Non-pigmented ciliary epithelial cell (primary cell): ENCODE results near the gene FAM187B.
"Not testable (repeated sequence)": the region's sequence is repeated elsewhere in the genome, so short reads cannot be mapped to it uniquely, and the experiment has no call there.

Experiments
- DNase-seq: peaks from one replicate; pipeline ENCODE4 v3.0.0-alpha.2; 2010; ENCODE audit warnings: low read depth

FAM187B gene

GRCh38 chr19:35236638-35237400 lies 8.3 kb upstream of the FAM187B start:
- no peak for DNase-seq

- no peak for DNase-seq
Measured at GRCh38 chr19:35232912-35233311, 4.4 kb upstream of the FAM187B start.

- DNase-seq = no peak
Measured at GRCh38 chr19:35231956-35232645, 3.6 kb upstream of the FAM187B start.

GRCh38 chr19:35229601-35230000 lies 1.1 kb upstream of the FAM187B start:
- no peak for DNase-seq

GRCh38 chr19:35226748-35227147 lies 1.8 kb downstream of the FAM187B start:
- DNase-seq = no peak

GRCh38 chr19:35225951-35226350 lies 2.6 kb downstream of the FAM187B start:
- DNase-seq = no peak

GRCh38 chr19:35224681-35225571 lies 3.6 kb downstream of the FAM187B start:
- DNase-seq = no peak

- DNase-seq = no peak
Measured at GRCh38 chr19:35223862-35224505, 4.6 kb downstream of the FAM187B start.

- no peak for DNase-seq
Measured at GRCh38 chr19:35223084-35223790, 5.3 kb downstream of the FAM187B start.

- no peak for DNase-seq
Measured at GRCh38 chr19:35222373-35223015, 6.0 kb downstream of the FAM187B start.

- DNase-seq = not testable (repeated sequence)
Measured at GRCh38 chr19:35220973-35221590, 7.5 kb downstream of the FAM187B start.

- no peak for DNase-seq
Measured at GRCh38 chr19:35220315-35220921, 8.1 kb downstream of the FAM187B start.

GRCh38 chr19:35219008-35219407 lies 9.5 kb downstream of the FAM187B start:
- DNase-seq = no peak

GRCh38 chr19:35217649-35217990 lies 10.9 kb downstream of the FAM187B start:
- no peak for DNase-seq

GRCh38 chr19:35216833-35217648 lies 11.5 kb downstream of the FAM187B start:
- no peak for DNase-seq

- no peak for DNase-seq
Measured at GRCh38 chr19:35216016-35216832, 12.3 kb downstream of the FAM187B start.

- no peak for DNase-seq
Measured at GRCh38 chr19:35214766-35215422, 13.6 kb downstream of the FAM187B start.
